HG03575 (cell line): ENCODE results near the gene TNFRSF8.
"Not testable (repeated sequence)": the region's sequence is repeated elsewhere in the genome, so short reads cannot be mapped to it uniquely, and the experiment has no call there.

ENCODE experiments used
- ATAC-seq: cut with Tn5 transposase; IDR thresholded peaks from one replicate; pipeline ENCODE4 v1.9.1; 2021; ENCODE audit not compliant: unreplicated experiment, insufficient number of reproducible peaks, low FRiP score; ENCODE audit errors: extremely low read depth

TNFRSF8 gene

GRCh38 chr1:12080773-12081556, 17.9 kb downstream of the TNFRSF8 start:
- ATAC-seq = no peak

- no peak for ATAC-seq
Observed at GRCh38 chr1:12081648-12082396, 18.7 kb downstream of the TNFRSF8 start.

- no peak for ATAC-seq
Observed at GRCh38 chr1:12082988-12083387, 19.9 kb downstream of the TNFRSF8 start.

- no peak for ATAC-seq
Observed at GRCh38 chr1:12083766-12084165, 20.7 kb downstream of the TNFRSF8 start.

- ATAC-seq = no peak
Observed at GRCh38 chr1:12085643-12086260, 22.6 kb downstream of the TNFRSF8 start.

- no peak for ATAC-seq
Observed at GRCh38 chr1:12087797-12088314, 24.8 kb downstream of the TNFRSF8 start.

DNA sequence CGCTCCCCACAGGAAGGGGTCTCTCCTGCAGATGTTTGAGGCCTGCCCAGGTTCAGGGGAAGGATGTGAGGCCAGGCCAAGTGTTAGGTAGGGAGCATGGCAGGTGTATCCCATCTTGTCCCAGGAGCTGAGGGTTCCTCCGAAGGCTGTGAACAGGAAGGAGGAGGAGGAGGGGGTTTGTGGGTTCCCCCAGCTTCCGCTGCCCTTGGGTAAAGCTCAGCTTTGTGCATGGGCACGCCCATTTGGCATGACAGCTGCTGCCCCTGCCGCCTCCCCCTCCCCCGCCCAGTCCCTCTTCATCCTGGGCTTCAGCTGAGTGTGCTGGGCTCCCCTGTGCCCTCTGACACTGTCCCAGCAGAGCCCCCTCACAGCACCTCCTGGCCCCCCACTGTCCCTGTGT, 25.5 kb downstream of the TNFRSF8 start:
- no peak for ATAC-seq

- ATAC-seq = no peak
Observed at GRCh38 chr1:12090326-12090725, 27.2 kb downstream of the TNFRSF8 start.

GRCh38 chr1:12091191-12091590, 28.1 kb downstream of the TNFRSF8 start:
- no peak for ATAC-seq

DNA sequence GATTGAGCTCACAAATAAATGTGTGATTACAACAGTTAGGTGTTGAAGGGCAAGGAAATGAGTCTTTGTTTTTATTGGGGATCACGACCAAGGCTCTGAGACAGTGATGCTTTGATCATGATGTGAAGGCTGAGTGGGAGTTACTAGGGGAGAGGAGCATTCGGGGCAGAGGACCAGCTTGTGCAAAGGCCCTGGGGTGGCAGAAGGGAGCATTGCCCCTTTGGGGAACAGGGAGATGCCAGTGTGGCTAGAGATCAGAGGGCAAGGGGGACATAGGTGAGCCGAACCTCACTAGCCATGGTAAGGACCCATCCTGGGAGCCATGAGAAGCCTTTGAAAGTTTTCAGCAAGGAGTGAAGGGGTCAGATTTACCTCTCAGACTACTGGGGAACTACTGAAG, 31.1 kb downstream of the TNFRSF8 start:
- no peak for ATAC-seq

GRCh38 chr1:12095452-12096263, 32.6 kb downstream of the TNFRSF8 start:
- ATAC-seq = no peak

- no peak for ATAC-seq
Observed at GRCh38 chr1:12096615-12097014, 33.5 kb downstream of the TNFRSF8 start.

GRCh38 chr1:12097321-12097720, 34.2 kb downstream of the TNFRSF8 start:
- ATAC-seq = no peak

DNA sequence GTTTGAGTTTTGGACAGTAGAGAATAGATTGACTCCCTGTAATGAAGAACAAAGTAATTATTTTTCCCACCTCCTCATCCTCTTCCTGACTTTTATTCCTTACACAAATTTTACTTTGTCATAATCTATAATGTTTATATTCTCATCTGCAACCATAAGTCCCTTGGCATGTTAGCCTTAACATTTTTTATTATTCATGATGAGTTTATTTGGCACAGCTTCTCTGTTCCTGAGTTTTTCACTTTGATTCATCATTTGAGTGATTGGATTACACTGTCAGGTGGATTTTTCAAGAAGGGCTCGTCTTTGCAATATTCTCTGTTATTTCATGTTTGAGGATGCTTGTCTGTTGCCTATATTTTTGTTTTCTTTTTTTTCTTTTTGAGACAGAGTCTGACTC, 35.7 kb downstream of the TNFRSF8 start:
- ATAC-seq = no peak

DNA sequence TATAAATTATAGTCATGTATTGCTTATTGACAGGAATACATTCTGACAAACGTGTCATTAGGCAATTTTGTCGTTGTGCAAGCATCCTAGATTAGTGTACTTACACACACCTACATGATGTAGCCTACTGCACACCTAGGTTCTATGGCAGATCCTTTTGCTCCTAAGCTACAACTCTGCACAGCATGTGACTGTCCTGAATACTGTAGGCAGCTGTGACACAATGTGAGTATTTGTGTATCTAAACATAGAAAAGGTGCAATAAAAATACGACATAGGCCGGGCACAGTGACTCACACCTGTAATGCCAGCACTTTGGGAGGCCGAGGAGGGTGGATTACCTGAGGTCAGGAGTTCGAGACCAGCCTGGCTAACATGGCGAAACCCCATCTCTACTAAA, 36.5 kb downstream of the TNFRSF8 start:
- no peak for ATAC-seq

DNA sequence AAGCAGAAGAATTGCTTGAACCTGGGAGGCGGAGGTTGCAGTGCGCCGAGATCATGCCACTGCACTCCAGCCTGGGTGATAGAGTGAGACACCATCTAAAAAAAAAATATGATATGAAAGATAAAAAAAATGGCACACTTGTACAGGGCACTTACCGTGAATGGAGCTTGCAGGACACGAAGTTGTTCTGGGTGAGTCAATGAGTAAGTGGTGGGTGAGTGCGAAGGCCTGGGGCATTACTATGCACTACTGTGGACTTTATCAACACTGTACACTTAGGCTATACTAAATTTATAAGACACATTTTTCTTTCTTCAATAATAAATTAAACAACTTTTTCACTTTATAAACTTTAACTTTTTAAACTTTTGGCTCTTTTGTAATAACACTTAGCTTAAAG, 37.0 kb downstream of the TNFRSF8 start:
- no peak for ATAC-seq

GRCh38 chr1:12101120-12101519, 38.0 kb downstream of the TNFRSF8 start:
- not testable (repeated sequence) for ATAC-seq

- ATAC-seq = no peak
Observed at GRCh38 chr1:12102066-12102465, 39.0 kb downstream of the TNFRSF8 start.

DNA sequence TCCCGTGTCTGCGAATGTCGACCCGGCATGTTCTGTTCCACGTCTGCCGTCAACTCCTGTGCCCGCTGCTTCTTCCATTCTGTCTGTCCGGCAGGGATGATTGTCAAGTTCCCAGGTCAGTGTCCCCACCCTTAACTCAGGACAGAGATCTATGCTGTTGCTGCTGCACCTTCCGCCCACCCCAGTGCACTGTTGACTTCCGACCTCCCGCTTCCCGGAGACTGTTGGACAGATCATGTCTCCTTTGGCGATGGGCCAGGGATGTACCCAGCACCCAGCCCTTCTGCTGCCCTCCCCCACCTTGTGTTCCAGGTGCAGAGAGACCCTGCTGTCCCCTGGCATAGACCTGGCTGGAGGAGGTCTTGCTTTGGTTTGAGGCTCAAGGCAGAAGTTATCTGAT, 41.3 kb downstream of the TNFRSF8 start:
- ATAC-seq = no peak
